SJSA1 (cell line): ENCODE results near the gene CPNE6. TPM values are rescaled to one million over a fixed set of nuclear protein-coding genes. Genes with fewer than 3 reads are reported as not detected.
A peak's percentile ranks its signal among the peaks of the same experiment; 100 is the strongest.
"Not testable (repeated sequence)": the region's sequence is repeated elsewhere in the genome, so short reads cannot be mapped to it uniquely, and the experiment has no call there.

Source experiments
- DNase-seq, 2 experiments: peaks; one replicate each; pipeline ENCODE4 v3.0.0-alpha.2; 2015 to 2020; ENCODE audit warnings: low spot score in 2 of 2, low read depth in 1 of 2
- H3K27ac ChIP-seq: fragments of 250-450 bp; sonication (Bioruptor Pico); 2 replicates; pipeline ENCODE4 v1.5.1; 2020; ENCODE audit warnings: mild to moderate bottlenecking, moderate library complexity
- H3K27me3 ChIP-seq: fragments of 250-450 bp; sonication (Bioruptor Pico); replicated peaks from 2 replicates; pipeline ENCODE4 v1.5.1; 2020; ENCODE audit warnings: mild to moderate bottlenecking, moderate library complexity
- H3K36me3 ChIP-seq: fragments of 250-450 bp; sonication (Bioruptor Pico); 2 replicates; pipeline ENCODE4 v1.5.1; 2020; ENCODE audit warnings: mild to moderate bottlenecking
- H3K4me1 ChIP-seq: fragments of 250-450 bp; sonication (Bioruptor Pico); replicated peaks from 2 replicates; pipeline ENCODE4 v1.6.1; 2021; ENCODE audit warnings: mild to moderate bottlenecking
- H3K4me3 ChIP-seq: fragments of 250-450 bp; sonication (Bioruptor Pico); 2 replicates; pipeline ENCODE4 v1.5.1; 2020; ENCODE audit warnings: mild to moderate bottlenecking
- H3K9me3 ChIP-seq: fragments of 250-450 bp; sonication (Bioruptor Pico); replicated peaks from 2 replicates; pipeline ENCODE4 v1.5.1; 2020; ENCODE audit warnings: mild to moderate bottlenecking
- total RNA-seq: library from RNA; depleted of rRNA; stranded (reverse); fragments of >200 nt; shearing (Covaris generic); gene quantifications from 2 replicates; pipeline ENCODE4 v1.2.3, GENCODE V29; 2014

The CPNE6 gene
- total RNA-seq, 1 experiment from 2014 or later: not detected

- Histone ChIP-seq H3K27ac (no peak overlapping the region), H3K4me3 (no peak overlapping the region), H3K36me3 (0 out of 2 replicates have a peak, but pooled peaks cover 2% of the 10 kb centered on the region), H3K27me3 (no peaks in the 10 kb centered on the region), H3K9me3 (no peaks in the 10 kb centered on the region), H3K4me1 (no peaks in the 10 kb centered on the region)
- DNase-seq: no peak
These were observed 32.1 kb downstream of the CPNE6 start for GRCh38 chr14:24103451-24103850.

GRCh38 chr14:24105609-24106239 is 34.4 kb downstream of the CPNE6 start:
- not testable (repeated sequence) for H3K9me3 ChIP-seq, DNase-seq, H3K36me3 ChIP-seq

DNA sequence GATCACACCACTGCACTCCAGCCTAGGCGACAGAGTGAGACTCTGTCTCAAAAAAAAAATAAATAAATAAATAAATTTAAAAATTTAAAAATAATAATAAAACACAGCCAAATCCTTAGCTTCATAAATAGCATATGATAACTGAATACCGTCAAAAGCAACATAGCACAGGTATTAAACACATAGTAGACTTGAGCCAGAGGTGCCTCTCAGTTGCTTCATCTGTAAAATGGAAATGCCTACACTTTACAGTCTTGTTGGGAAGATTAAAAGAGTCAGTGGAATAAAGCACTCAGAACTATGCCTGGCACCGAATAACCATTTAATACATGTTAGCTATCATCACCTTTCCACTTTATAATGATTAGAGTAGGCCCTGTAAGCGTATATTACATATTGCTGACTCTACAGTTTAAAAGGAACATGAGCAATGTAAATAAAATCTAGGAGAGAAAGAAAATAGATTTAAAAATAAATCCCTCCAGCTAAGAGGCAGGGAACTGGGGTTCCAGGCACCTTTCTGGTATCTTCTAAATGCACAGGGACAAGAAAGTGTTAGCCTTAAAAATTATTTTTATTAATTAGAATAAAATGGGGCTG is 35.4 kb downstream of the CPNE6 start:
- Histone ChIP-seq H3K27ac (no peak overlapping the region), H3K36me3 (0 out of 2 replicates have a peak, but pooled peaks cover 2% of the 10 kb centered on the region), H3K4me3 (no peak overlapping the region), H3K27me3 (no peaks in the 10 kb centered on the region), H3K9me3 (no peaks in the 10 kb centered on the region), H3K4me1 (no peaks in the 10 kb centered on the region)
- DNase-seq: no peak

More at GRCh38 chr14:24105609-24106239, 34.4 kb downstream of the CPNE6 start:
- not testable (repeated sequence) for H3K4me3 ChIP-seq, H3K4me1 ChIP-seq, H3K27ac ChIP-seq, H3K27me3 ChIP-seq

GRCh38 chr14:24108336-24108874 is 37.0 kb downstream of the CPNE6 start:
- no peak for DNase-seq
- Histone ChIP-seq H3K27me3 (no peaks in the 10 kb centered on the region), H3K4me3 (no peak overlapping the region), H3K27ac (no peak overlapping the region), H3K36me3 (0 out of 2 replicates have a peak, but pooled peaks cover 2% of the 10 kb centered on the region), H3K4me1 (no peaks in the 10 kb centered on the region), H3K9me3 (no peaks in the 10 kb centered on the region)

DNA sequence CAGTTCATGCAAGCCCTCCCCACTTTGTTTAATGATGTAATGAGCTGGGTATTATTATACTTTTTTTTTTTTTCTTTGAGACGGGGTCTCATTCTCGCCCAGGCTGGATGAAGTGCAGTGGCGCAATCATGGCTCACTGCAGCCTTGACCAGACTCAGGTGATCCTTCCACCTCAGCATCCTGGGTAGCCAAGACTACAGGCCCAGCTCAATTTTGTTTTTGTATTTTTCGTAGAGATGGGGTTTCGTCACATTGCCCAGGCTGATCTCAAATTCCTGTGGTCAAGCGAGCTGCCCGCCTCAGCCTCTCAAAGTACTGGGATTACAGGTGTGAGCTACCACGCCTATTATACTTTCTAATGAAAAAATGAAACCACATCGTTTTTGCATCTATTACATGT is 38.7 kb downstream of the CPNE6 start:
- H3K4me3 ChIP-seq: no peak overlapping the region
- no peak for DNase-seq

DNA sequence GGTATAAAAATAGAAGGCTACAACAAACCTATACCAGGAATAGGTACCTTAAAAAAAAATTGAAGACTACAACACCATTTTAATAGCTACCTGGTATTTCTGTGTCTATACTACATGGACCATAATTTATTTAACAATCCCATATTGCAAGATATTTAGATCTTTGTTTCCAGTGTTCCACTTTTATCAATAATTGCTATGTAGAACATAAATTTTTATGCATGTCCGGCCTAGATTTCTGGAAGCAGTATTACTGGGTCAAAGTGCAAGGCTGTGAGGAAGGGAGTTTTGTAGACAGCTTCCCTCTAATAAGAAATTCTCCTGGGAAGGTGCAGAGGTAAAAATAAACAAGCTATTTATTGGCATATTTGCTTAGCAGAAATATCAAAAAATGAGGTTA is 39.2 kb downstream of the CPNE6 start:
- Histone ChIP-seq H3K27me3 (no peaks in the 10 kb centered on the region), H3K9me3 (no peaks in the 10 kb centered on the region), H3K4me1 (peaks cover 2% of the 10 kb centered on the region), H3K36me3 (no peaks in the 10 kb centered on the region), H3K27ac (no peak overlapping the region), H3K4me3 (no peak overlapping the region)
- DNase-seq: no peak

More for the DNA sequence above, 38.7 kb downstream of the CPNE6 start:
- H3K4me1 ChIP-seq: no peaks in the 10 kb centered on the region
- no peaks in the 10 kb centered on the region for H3K27me3 ChIP-seq
- no peaks in the 10 kb centered on the region for H3K36me3 ChIP-seq
- H3K9me3 ChIP-seq: no peaks in the 10 kb centered on the region
- no peak overlapping the region for H3K27ac ChIP-seq

DNA sequence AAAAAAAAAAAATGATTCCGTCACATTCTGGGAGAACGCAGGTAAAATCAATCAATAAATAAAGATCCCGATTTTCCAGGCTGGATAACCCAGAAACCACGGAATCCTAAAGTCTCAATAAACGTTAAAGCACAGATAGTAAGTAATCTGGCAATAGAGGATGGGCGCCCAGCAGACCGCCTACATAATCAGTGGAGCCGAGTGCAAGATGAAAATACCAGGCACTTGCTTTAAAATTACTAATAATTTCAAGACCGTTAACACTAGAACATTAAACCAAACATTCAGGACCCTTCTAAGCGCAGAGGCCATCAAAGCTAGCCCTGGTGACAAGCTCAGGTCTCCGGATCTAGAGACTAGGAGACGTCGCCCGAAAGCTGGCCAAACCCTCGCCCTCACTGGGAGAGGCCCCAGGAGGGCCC is 42.0 kb downstream of the CPNE6 start:
- H3K36me3 ChIP-seq: peaks cover 14% of the 10 kb centered on the region
- H3K4me1 ChIP-seq: peaks cover 7% of the 10 kb centered on the region
- DNase-seq: no peak
- H3K4me3 ChIP-seq: peak overlapping the region; percentile 65
- no peaks in the 10 kb centered on the region for H3K27me3 ChIP-seq
- peak overlapping the region; percentile 92 for H3K27ac ChIP-seq
- no peaks in the 10 kb centered on the region for H3K9me3 ChIP-seq

GRCh38 chr14:24113801-24114531 is 42.6 kb downstream of the CPNE6 start:
- H3K9me3 ChIP-seq: no peaks in the 10 kb centered on the region
- DNase-seq: peak in 1 of 2 experiments; percentile 92
- no peaks in the 10 kb centered on the region for H3K27me3 ChIP-seq
- H3K4me1 ChIP-seq: peaks cover 7% of the 10 kb centered on the region
- peak overlapping the region; percentile 92 for H3K27ac ChIP-seq
- peaks cover 17% of the 10 kb centered on the region for H3K36me3 ChIP-seq
- peak overlapping the region; percentile 65 for H3K4me3 ChIP-seq

DNA sequence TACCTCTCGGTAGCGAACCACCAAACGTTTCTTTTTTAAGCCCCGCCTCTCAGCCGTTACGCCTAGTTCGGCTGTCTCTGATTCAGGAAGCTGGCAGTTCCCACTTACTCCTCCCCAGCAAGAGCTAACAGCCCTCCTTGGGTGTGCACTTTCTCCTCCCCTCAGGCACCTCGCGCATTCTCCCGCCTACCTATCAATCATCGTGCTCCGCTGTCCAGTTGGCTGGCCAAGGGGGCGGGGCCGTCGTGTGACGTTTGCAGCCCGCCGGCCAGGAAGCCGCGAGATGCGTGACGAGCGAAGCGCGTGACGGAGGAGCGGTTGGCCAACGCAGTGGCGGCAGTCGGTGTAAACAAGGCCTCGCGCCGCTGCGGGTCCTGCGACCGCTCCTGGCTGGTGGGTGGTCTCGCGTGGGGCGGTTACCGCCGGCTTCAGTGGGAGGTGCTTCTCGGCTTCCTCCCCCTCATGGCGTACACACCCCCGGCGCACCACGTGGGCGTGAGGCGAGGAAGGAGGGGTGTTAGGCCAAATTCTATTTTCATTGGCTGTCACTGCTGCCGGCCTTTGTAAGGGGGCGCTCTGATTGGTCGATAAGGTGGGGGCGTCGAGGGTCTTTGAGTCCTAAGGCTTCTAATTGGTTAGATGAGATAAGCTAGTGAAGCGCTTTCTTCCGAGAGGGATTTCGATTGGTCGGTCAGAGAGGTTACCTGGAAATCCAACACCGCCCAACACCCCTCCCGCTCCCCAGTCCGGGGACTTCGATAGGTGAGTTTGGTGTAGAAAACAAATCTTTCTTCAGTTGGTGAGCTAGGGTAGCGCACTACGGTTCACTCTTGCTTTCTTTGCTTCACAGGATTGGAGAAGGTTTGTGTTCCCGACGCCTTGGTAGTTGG is 43.4 kb downstream of the CPNE6 start, which contains the start of the genes DCAF11 and NRL:
Gene DCAF11, plus strand, starts transcription at position 246 of the 890 bp plus-strand sequence. CDS start 818 bp downstream, outside the sequence.
Gene NRL, minus strand, starts transcription at position 418 of the 890 bp plus-strand sequence. CDS start 32,101 bp downstream, outside the sequence.
- peak; percentile 99 to 100 for DNase-seq
- Histone ChIP-seq H3K4me3 (peak within 1 kb of the TSS; percentile 65), H3K27ac (peak within 1 kb of the TSS; percentile 92), H3K4me1 (peaks cover 7% of the 10 kb centered on the region), H3K27me3 (no peaks in the 10 kb centered on the region), H3K9me3 (no peaks in the 10 kb centered on the region), H3K36me3 (peaks cover 22% of the 10 kb centered on the region)

DNA sequence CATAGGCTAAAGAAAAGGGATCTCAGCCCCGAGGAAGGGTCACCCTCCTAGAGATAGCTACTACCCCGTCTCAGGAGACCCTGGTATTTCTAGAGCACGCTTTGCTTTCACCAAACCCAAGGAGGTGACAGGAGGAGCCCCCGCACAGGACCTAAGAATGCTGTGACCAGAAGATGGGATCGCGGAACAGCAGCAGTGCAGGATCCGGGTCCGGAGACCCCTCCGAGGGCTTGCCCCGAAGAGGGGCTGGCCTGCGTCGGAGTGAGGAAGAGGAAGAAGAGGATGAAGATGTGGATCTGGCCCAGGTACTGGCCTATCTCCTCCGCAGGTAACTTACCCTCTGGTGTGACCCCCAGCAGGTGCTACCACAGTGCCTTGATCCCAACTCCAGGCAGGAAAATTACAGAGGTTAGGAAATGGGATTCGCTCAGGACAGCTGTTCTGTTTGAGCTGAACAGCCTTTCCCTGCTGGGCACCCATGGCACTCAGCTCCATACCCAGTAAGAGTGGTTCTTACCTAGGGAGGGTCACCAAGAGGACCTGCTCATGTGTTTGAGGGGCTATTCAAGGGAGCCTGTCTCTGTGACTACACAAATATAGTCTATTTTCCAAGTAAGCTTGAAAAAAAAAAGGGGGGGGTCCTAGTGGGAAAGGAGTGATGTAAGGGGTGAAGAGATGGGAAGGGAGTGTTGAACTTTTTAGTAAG is 44.2 kb downstream of the CPNE6 start:
- Histone ChIP-seq H3K36me3 (peaks cover 23% of the 10 kb centered on the region), H3K27me3 (no peaks in the 10 kb centered on the region), H3K27ac (peak overlapping the region; percentile 92), H3K4me3 (peak overlapping the region; percentile 65), H3K9me3 (no peaks in the 10 kb centered on the region), H3K4me1 (peaks cover 7% of the 10 kb centered on the region)
- no peak for DNase-seq

GRCh38 chr14:24116128-24116814 is 44.9 kb downstream of the CPNE6 start:
- peaks cover 25% of the 10 kb centered on the region for H3K36me3 ChIP-seq
- no peak for DNase-seq
- H3K9me3 ChIP-seq: no peaks in the 10 kb centered on the region
- no peaks in the 10 kb centered on the region for H3K27me3 ChIP-seq
- H3K4me3 ChIP-seq: no peak overlapping the region
- H3K4me1 ChIP-seq: peaks cover 7% of the 10 kb centered on the region
- H3K27ac ChIP-seq: no peak overlapping the region

DNA sequence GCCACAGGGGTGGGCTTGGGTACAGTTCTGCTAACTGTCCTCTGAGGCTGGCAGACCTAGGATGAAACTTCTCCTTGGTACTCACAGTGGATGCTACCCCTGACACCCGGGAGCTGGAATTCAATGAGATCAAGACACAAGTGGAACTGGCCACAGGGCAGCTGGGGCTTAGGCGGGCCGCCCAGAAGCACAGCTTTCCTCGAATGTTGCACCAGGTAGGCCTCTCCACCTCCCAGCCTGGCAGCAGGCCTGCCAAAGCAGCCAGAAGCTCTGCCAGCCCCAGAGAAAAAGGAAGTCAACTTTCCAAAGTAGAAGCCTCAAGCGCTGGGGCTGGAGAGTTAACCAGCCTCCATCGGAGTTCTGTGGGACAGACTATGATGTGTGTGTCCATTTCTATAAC is 45.8 kb downstream of the CPNE6 start:
- no peak for DNase-seq
- Histone ChIP-seq H3K4me3 (no peak overlapping the region), H3K36me3 (peaks cover 30% of the 10 kb centered on the region), H3K27me3 (no peaks in the 10 kb centered on the region), H3K9me3 (no peaks in the 10 kb centered on the region), H3K27ac (no peak overlapping the region), H3K4me1 (peaks cover 7% of the 10 kb centered on the region)
